ENCODE data around the gene TRAP1.
A peak's percentile ranks its signal among the peaks of the same experiment; 100 is the strongest.
"Not testable (repeated sequence)": the region's sequence is repeated elsewhere in the genome, so short reads cannot be mapped to it uniquely, and the experiment has no call there.

TRAP1 gene

GRCh38 chr16:3645108-3645503 is 72.2 kb downstream of the TRAP1 start:
- no peak for DNase-seq

GRCh38 chr16:3643095-3643730 is 74.1 kb downstream of the TRAP1 start:
- no peak for DNase-seq

- DNase-seq, result no peak
Measured at GRCh38 chr16:3642397-3643094, 74.8 kb downstream of the TRAP1 start.

GRCh38 chr16:3641801-3642396 is 75.4 kb downstream of the TRAP1 start:
- DNase-seq, result no peak

- DNase-seq, result no peak
Measured at GRCh38 chr16:3640632-3641501, 76.5 kb downstream of the TRAP1 start.

GRCh38 chr16:3640207-3640606 is 77.1 kb downstream of the TRAP1 start:
- no peak for DNase-seq

- no peak for DNase-seq
Measured at GRCh38 chr16:3638916-3639644, 78.2 kb downstream of the TRAP1 start.

GRCh38 chr16:3637371-3637923 is 79.9 kb downstream of the TRAP1 start:
- DNase-seq, result no peak

GRCh38 chr16:3625911-3626732 is 91.2 kb downstream of the TRAP1 start:
- DNase-seq, result no peak

- no peak for DNase-seq
Measured at GRCh38 chr16:3625331-3625730, 92.0 kb downstream of the TRAP1 start.

- DNase-seq, result no peak
Measured at GRCh38 chr16:3623642-3624041, 93.7 kb downstream of the TRAP1 start.

- DNase-seq, result no peak
Measured at GRCh38 chr16:3618769-3619141, 98.6 kb downstream of the TRAP1 start.

- DNase-seq, result no peak
Measured at GRCh38 chr16:3612510-3613466, 104.5 kb downstream of the TRAP1 start.

- DNase-seq, result peak; percentile 60
Measured at GRCh38 chr16:3611146-3611975, 106.0 kb downstream of the TRAP1 start, which contains the start of gene SLX4. Gene SLX4 (minus strand): TSS chr16:3611606. CDS start chr16:3608964, 2,642 bp downstream.

- DNase-seq, result no peak
Measured at GRCh38 chr16:3610698-3611145, 106.6 kb downstream of the TRAP1 start.

- DNase-seq, result no peak
Measured at GRCh38 chr16:3609895-3610697, 107.2 kb downstream of the TRAP1 start.

- not testable (repeated sequence) for DNase-seq
Measured at GRCh38 chr16:3608976-3609375, 108.3 kb downstream of the TRAP1 start.

GRCh38 chr16:3608069-3608468 is 109.3 kb downstream of the TRAP1 start:
- DNase-seq, result no peak

Data from NCI-H1417 treated with DMSO at 0.1 percent for 48 hours (cell line).